Cerebellar cortex (tissue), 1 donor: ENCODE measurements around the gene EOGT.

Experiments used
- DNase-seq: peaks from one replicate; pipeline ENCODE4 v3.0.0-alpha.2; 2015; ENCODE audit warnings: low spot score

The EOGT gene

DNA sequence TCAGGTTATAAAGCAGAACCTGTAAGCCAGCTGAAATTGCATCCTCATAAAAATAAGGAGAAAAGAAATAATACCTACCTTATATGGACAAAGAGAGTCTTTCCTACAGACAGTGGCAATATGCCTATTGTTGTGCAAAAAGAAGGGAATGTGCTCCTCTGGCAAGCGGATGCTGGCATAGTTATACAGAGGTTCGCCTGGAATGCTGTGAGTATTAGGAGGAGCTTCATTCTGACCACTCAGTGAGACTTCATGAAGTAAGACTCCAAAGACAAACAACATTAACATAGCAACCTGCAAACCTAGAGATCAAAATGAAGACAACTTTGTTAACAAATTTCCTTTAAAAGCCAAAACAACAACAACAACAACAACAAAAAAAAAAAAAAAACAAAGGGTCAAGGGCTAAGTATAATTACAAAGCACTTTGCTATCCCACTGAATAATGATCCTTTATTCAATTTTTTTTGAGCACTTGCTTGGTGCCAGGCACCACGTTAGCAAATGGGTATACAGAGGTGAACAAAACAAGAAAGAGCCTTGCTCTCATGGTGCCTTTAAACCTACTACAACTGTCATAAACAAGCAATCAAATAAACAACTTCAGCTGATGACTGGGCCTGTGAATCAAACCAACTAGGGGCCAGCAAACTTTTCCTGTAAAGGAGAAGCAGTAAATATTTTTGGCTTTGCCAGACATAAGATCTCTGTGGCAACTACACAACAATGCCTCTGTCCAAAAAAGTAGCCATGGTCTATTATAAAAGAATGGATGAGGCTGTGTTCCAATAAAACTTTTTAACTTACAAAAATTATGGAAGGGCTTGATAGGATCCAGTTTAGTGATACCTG is 3.7 kb downstream of the EOGT start:
- DNase-seq, result no peak

DNA sequence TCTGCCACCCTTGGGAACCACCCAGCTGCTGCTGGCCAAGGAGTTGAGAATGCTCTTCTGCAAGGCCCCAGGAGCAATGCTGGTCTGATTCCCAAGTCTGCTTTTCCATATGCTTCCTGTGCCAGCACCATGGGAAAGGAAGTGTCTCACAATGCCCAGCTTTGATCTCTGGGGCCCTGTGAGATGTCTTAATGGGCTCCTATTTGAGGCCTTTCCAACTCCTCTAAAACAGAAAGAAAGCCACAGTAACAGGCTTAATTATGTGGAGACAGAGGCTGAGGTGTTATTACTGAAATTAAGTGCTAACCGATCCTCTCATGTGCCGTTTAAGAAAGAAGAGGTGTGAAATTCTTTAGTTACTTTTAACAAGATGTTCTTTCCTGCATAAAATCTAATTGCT is 4.5 kb downstream of the EOGT start:
- no peak for DNase-seq

DNA sequence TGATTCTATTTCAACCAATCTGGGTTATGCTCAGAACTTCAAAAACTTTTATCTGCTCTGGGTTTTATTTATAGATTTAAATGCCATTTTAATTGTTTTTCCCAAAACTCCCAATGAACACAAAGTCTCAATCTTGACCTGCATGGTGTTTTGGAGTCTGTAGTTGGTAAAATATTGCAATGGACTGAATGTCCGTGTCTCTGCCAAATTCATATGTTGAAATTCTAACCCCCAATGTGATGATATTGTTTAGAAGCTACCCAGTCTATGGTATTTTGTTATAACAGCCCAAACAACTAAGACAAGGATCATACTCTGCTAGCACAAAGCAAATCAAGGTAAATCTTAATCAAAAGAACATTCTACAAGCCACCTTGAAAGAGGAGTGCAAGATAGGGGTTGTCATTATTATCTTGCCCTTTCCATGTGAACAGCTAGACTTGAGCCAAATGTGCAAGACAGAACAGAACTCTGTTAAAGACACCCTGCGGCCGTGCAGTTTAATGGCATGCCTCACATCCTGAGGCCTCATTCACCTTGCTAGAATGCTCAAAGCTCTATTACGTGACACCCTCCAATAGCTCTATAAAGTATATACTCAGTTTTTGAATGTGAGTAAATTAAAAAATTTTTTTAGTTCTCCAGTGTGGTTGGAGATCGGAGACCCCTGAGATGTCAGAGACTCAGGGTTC is 7.5 kb downstream of the EOGT start:
- no peak for DNase-seq

GRCh38 chr3:69005071-69005790 is 8.3 kb downstream of the EOGT start:
- no peak for DNase-seq

- no peak for DNase-seq
Measured at GRCh38 chr3:69004138-69004537, 9.3 kb downstream of the EOGT start.

DNA sequence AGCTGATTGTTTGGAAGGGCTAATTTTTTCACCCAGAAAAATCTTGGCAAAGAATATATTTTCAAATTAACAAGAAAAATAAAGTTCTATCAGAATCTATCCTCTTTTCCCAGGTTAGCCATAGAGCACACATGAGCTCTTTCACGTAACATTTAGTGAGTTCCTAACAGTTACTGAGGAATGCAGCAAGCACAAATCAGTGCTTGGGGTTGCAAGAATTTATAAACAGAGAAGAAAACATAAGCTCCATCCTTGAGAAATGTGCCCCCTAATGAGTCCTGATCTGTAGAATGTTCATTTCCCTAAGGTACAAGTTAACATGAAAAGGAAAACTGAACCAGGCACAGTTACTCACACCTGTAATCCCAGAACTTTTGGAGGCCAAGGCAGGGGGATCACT is 13.9 kb downstream of the EOGT start:
- DNase-seq, result no peak

GRCh38 chr3:68999158-68999557 is 14.3 kb downstream of the EOGT start:
- no peak for DNase-seq

DNA sequence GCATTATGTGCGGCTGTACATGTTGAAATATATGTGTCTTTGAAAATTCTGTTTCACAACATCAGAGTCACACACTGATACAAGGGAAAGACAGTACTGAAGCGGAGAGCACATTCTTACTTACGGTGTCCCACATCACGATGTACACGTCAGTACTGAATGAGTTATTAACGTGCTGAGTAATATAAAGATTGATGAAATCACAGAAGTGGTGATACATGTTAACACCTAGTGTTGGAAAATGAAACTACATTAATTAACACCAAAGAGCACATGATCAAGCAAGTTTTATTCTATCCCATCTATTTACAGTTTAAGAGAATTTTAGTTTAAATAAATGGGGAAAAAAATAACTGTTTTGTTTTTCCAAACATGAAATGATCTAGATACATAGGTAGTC is 15.6 kb downstream of the EOGT start:
- DNase-seq, result no peak

GRCh38 chr3:68996356-68996995 is 17.0 kb downstream of the EOGT start:
- no peak for DNase-seq

- DNase-seq, result no peak
Measured at GRCh38 chr3:68988740-68989139, 24.7 kb downstream of the EOGT start.

GRCh38 chr3:68987322-68987721 is 26.2 kb downstream of the EOGT start:
- no peak for DNase-seq

DNA sequence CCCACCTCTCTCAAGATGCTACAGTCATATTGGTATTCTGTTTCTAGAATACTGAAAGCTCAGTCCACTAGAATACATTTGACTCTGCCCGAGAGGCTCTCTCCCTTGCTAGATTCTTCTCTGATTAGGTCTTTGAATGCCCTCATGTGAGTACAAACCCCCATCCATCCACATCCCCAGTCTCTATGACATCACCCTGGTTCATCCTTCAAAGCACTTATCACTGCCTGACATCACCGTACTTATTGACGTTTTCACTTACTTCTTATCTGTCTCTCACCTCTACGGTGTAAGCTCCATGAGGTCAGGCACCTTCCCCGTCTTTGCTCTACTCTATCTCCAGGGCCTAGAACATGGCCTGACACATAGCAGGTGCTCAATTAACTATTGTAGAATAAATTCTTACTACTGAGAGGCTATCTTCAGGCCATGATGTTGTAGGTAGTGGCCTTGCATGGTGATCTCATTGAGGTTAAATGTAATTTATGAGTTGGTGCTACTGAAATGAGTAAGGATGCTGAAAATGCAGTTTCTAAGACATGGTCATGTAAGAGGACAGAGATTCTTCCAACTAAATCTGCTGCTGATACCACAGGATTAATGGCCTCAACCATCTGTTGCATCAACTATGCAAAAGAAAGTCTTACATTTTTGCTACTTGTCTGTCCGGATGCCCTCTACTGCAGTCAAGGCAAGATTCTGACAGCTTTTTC is 26.8 kb downstream of the EOGT start:
- no peak for DNase-seq

DNA sequence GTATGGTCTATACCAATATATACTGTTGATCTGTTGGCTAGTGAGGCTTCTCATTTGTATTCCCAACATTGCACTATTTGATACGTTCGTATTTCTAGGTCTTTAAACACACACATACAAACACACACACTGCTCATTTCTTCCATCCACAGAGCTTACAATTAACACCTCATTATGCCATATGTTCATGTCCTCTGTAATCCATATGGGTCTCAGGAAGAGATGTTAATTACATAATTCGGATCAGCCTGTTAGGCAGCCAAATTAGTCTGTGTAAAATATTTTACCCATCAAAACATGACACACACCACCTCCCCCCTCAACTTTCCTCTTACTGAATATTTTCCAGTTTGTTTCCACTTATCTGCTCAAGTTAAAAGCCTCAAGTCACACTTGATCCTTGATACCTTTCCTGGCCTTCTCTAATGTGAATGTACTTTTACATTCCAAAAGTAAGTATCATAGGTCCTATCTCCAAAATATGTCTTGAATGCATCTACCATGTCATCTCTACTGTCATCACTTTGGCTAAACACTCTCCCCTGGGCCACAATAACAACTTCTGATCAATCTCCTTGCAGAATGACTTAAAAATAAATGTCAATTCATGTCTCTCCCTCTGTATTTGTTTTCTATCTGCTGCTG is 28.2 kb downstream of the EOGT start:
- DNase-seq, result no peak

DNA sequence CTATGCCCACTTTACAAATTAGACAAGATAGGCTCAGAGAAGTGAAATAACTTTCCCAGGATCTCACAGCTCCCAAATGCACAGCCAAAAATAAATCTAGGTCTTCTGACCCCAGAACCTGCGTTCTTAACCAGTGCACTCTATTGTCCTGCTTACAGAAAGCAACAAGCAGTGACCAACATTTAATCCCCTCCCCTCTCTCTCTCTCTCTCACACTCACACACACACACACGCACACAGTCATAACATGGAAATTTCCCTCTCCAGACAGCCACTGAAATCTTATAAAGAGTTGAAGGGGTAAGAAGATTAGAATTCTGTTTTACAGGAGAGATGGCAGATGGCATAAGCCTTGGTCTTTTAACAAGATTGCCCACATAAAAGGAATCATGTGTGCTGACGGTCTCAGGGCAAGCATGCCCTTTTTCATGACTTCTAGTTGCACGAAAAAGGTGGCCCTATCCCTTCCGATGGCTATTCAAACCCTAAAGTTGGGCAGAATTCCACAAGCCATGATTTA is 29.4 kb downstream of the EOGT start:
- DNase-seq, result no peak

DNA sequence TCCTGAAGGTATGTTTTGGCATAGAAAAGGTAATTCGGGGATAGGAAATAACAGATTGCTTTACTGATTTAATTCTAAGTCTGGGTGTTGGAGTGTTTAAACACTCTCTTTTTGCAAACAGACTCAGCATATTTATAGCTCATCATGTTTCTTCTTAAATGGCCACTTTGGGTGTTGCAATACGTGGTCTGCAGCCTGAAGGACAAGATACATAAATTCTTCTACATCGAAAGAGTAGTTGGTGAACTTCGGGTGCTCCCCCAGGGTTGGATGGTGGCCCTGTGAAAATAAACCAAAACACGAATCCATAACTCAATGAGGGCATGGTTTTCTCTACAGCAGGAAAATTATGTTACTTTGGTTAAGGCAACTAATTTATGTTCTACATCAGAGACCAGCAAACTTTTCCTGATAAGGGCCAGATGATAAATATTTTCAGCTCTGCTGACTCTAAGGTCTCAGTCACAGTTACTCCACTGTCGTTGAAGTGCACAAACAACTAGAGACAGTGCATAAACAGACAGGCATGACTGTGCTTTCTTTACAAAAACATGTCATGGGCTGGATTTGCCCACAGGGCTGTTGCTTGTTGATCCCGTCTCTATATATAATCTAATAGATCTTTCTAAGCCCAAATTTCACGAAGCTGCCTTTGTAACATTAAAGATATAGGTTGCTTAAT is 35.9 kb downstream of the EOGT start:
- no peak for DNase-seq

DNA sequence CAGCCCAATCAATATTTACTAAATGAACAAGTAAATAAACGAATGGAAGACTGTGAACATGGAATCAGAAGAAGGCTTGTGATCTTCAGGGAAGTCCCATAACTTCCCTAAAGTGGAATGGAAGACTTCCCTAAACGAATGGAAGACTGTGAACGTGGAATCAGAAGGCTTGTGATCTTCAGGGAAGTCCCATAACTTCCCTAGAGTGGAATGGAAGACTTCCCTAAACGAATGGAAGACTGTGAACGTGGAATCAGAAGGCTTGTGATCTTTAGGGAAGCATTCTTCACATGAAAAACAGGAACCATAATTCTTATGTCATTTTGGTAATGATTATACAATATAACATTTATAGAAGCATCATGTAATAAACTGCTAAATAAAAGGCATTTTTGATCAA is 38.8 kb downstream of the EOGT start:
- no peak for DNase-seq

- DNase-seq, result no peak
Measured at GRCh38 chr3:68973639-68974038, 39.8 kb downstream of the EOGT start.

- DNase-seq, result peak; percentile 70
Measured at GRCh38 chr3:68972358-68972979, 41.0 kb downstream of the EOGT start.

DNA sequence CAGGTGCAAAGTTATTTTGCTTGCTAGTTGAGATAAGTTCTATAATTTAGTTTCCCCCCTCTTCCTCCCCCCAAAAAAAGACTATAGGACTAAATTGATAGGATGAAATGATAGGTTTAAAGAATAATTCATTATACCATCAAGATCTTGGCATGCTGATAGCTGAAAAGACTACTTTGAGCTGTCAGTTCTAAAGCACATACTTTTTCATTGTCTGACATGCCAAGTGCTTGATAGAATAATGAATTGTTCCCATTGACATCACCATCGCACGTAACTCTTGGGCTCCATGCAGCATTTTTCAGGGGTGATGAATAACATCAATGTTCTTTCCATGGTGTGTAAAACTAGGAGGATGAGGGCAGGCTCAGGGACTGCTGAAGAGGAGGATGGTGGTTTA is 48.8 kb downstream of the EOGT start:
- DNase-seq, result no peak

DNA sequence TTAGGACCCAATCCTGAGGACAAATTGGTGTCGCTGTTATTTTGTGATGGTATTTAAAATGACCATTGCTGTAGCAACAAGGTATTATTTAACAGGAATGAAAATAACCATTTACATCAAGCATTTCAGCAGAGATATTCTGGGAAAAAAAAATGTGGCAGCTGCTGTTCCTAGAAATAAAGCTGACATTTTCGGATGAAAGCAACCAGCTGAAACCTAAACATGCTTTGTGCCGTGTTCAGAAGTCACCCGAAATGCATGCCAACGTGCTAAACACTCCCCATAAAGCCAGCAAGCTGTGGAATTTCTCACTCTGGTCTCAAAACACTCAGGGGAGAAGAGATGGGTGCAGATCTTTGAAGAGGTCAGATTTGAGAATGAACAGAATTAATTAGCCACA is 49.6 kb downstream of the EOGT start:
- no peak for DNase-seq
